CD14-positive monocyte (primary cell): ENCODE measurements around the gene GNPNAT1. TPM values are rescaled to one million over a fixed set of nuclear protein-coding genes. Genes with fewer than 3 reads are reported as not detected.

Experiments
- DNase-seq, 3 donors: peaks; one replicate each; pipeline ENCODE4 v3.0.0-alpha.2; 2011 to 2022
- H2AFZ ChIP-seq: 2 replicates; pipeline ENCODE4 v1.6.0; 2012; ENCODE audit warnings: mild to moderate bottlenecking, low read depth, low read length, inconsistent platforms; ENCODE audit not compliant: insufficient read depth, poor library complexity, severe bottlenecking
- H3K27ac ChIP-seq, 2 donors: 1 replicate in 1 of 2; 2 replicates in 1 of 2; pipeline ENCODE4 v1.5.1; 2012 to 2013; ENCODE audit warnings: low read length in 2 of 2, control low read depth in 1 of 2, inconsistent platforms in 1 of 2, low read depth in 1 of 2, mild to moderate bottlenecking in 1 of 2
- H3K27me3 ChIP-seq, 2 donors: one replicate each; pipeline versions ENCODE4 v1.6.0 to v1.6.1; 2011 to 2013; ENCODE audit warnings: low read length in 2 of 2; ENCODE audit not compliant: control insufficient read depth in 2 of 2, insufficient read depth in 2 of 2
- H3K36me3 ChIP-seq, 2 donors: replicated peaks in 1 of 2; 1 replicate in 1 of 2; 2 replicates in 1 of 2; pipeline versions ENCODE4 v1.5.1 to v1.6.1; 2012 to 2013; ENCODE audit warnings: low read length in 2 of 2, control low read depth in 1 of 2, inconsistent platforms in 1 of 2, mild to moderate bottlenecking in 1 of 2; ENCODE audit not compliant: insufficient read depth in 2 of 2, control insufficient read depth in 1 of 2
- H3K4me1 ChIP-seq, 2 donors: 1 replicate in 1 of 2; 2 replicates in 1 of 2; pipeline versions ENCODE4 v1.5.1 to v1.6.1; 2012 to 2013; ENCODE audit warnings: low read length in 2 of 2, control low read depth in 1 of 2, inconsistent platforms in 1 of 2, mild to moderate bottlenecking in 1 of 2, moderate library complexity in 1 of 2; ENCODE audit not compliant: insufficient read depth in 2 of 2, control insufficient read depth in 1 of 2
- H3K4me2 ChIP-seq: replicated peaks from 2 replicates; pipeline ENCODE3; 2012; ENCODE audit warnings: low read length, moderate library complexity, mild to moderate bottlenecking; ENCODE audit not compliant: poor library complexity, severe bottlenecking; ENCODE audit errors: extremely low read depth
- H3K4me3 ChIP-seq, 3 experiments: fragments of 200-600 bp in 1 of 3; sonication (generic) in 1 of 3; replicated peaks in 1 of 3; 1 replicate in 2 of 3; 2 replicates in 1 of 3; pipeline ENCODE4 v1.5.1; 2011 to 2013; ENCODE audit warnings: low read length in 3 of 3, mild to moderate bottlenecking in 3 of 3, control low read depth in 2 of 3, low read depth in 2 of 3, inconsistent platforms in 1 of 3, moderate library complexity in 1 of 3
- H3K79me2 ChIP-seq: 2 replicates; pipeline ENCODE4 v1.6.0; 2012; ENCODE audit warnings: mild to moderate bottlenecking, control low read depth, inconsistent platforms, low read length, moderate library complexity; ENCODE audit not compliant: insufficient read depth
- H3K9ac ChIP-seq: 2 replicates; pipeline ENCODE4 v1.6.0; 2017; ENCODE audit warnings: low read length, mild to moderate bottlenecking; ENCODE audit not compliant: insufficient read depth, poor library complexity, severe bottlenecking
- H3K9me3 ChIP-seq, 2 donors: replicated peaks in 1 of 2; 1 replicate in 1 of 2; 2 replicates in 1 of 2; pipeline versions ENCODE4 v1.5.1 to v1.6.1; 2012 to 2013; ENCODE audit warnings: low read length in 2 of 2, control low read depth in 1 of 2; ENCODE audit not compliant: control insufficient read depth in 1 of 2, insufficient read depth in 1 of 2
- H4K20me1 ChIP-seq: 2 replicates; pipeline ENCODE4 v1.6.0; 2012; ENCODE audit warnings: mild to moderate bottlenecking, low read length, control low read depth, moderate library complexity; ENCODE audit not compliant: insufficient read depth
- H3K27ac Mint-ChIP-seq, 7 donors: one replicate each; pipeline ENCODE4 v1.8.0; 2020; ENCODE audit warnings: mild to moderate bottlenecking in 7 of 7, mixed read lengths in 7 of 7, moderate library complexity in 6 of 7, inconsistent platforms in 2 of 7
- H3K27me3 Mint-ChIP-seq, 3 donors: one replicate each; pipeline ENCODE4 v1.8.0; 2021 to 2022; ENCODE audit warnings: low read depth in 3 of 3, mild to moderate bottlenecking in 3 of 3, mixed read lengths in 3 of 3, moderate library complexity in 3 of 3, inconsistent platforms in 1 of 3
- H3K36me3 Mint-ChIP-seq, 2 donors: one replicate each; pipeline ENCODE4 v1.8.0; 2020; ENCODE audit warnings: mixed read lengths in 2 of 2, inconsistent platforms in 1 of 2, mild to moderate bottlenecking in 1 of 2
- H3K4me1 Mint-ChIP-seq: one replicate; pipeline ENCODE4 v1.8.0; 2020; ENCODE audit warnings: mild to moderate bottlenecking, mixed read lengths
- H3K4me3 Mint-ChIP-seq, 2 donors: one replicate each; pipeline ENCODE4 v1.8.0; 2020; ENCODE audit warnings: mild to moderate bottlenecking in 2 of 2, mixed read lengths in 2 of 2, moderate library complexity in 1 of 2
- H3K9me3 Mint-ChIP-seq, 7 donors: one replicate each; pipeline ENCODE4 v1.8.0; 2020 to 2022; ENCODE audit warnings: mixed read lengths in 7 of 7, mild to moderate bottlenecking in 6 of 7, moderate library complexity in 6 of 7, inconsistent platforms in 2 of 7
- CTCF ChIP-seq: fragments of 200-600 bp; IDR thresholded peaks from one replicate; pipeline ENCODE4 v1.8.0; 2022; ENCODE audit warnings: antibody characterized with exemption, mild to moderate bottlenecking
- WGBS: methylation state at CpG from one replicate; pipeline ENCODE4 v1.1.5; 2013; ENCODE audit warnings: missing lambda C conversion rate; ENCODE audit not compliant: insufficient coverage; 5-methylcytosine and 5-hydroxymethylcytosine counted together
- intact Hi-C, 2 donors: fragments of 100-400 bp; cut with micrococcal nuclease; formaldehyde crosslinking; loops; one replicate each; pipeline versions ENCODE4 v1.15.0 to v1.15.1; 2023
- polyA plus RNA-seq, 3 donors: library from polyadenylated mRNA; depleted of rRNA in 1 of 3; unstranded in 2 of 3; stranded (reverse) in 1 of 3; fragments of 300-500 nt in 2 of 3; fragments of >200 nt in 1 of 3; fragmentation: Illumina TruSeq in 2 of 3; gene quantifications; 1 replicate in 2 of 3; 2 replicates in 1 of 3; pipeline ENCODE4 v1.2.3, GENCODE V29; 2012 to 2021

The GNPNAT1 gene
- polyA plus RNA-seq, 3 donors: 1.1 to 3.1 (median 1.9) TPM

- Mint-ChIP-seq H3K9me3 (no peaks in the 10 kb centered on the region), H3K4me3 (no peak overlapping the region), H3K27me3 (no peaks in the 10 kb centered on the region), H3K4me1 (peaks cover 3% of the 10 kb centered on the region), H3K27ac (no peak overlapping the region), H3K36me3 (peaks cover 5 to 12% of the 10 kb centered on the region in 2 donors)
- WGBS: no CpG with 5 or more reads among the region's 1 CpG
- Histone ChIP-seq H3K79me2 (no peaks in the 10 kb centered on the region), H3K36me3 (peaks cover 6 to 7% of the 10 kb centered on the region in 2 donors), H3K27ac (no peak overlapping the region), H3K9ac (no peak overlapping the region), H3K4me1 (no peaks in the 10 kb centered on the region), H2AFZ (no peak overlapping the region), H3K27me3 (no peaks in the 10 kb centered on the region), H3K9me3 (no peaks in the 10 kb centered on the region), H3K4me3 (no peak overlapping the region), H4K20me1 (no peaks in the 10 kb centered on the region), H3K4me2 (no peak overlapping the region)
- TF ChIP-seq CTCF: no peak
- intact Hi-C loops: no loop called here
- DNase-seq: no peak
Observed at GRCh38 chr14:52783206-52783605, 8.2 kb downstream of the GNPNAT1 start.

GRCh38 chr14:52781629-52782028 is 9.8 kb downstream of the GNPNAT1 start:
- Histone ChIP-seq H2AFZ (no peak overlapping the region), H3K4me2 (no peak overlapping the region), H3K4me3 (no peak overlapping the region), H4K20me1 (no peaks in the 10 kb centered on the region), H3K27me3 (no peaks in the 10 kb centered on the region), H3K27ac (no peak overlapping the region), H3K9me3 (no peaks in the 10 kb centered on the region), H3K9ac (no peak overlapping the region), H3K36me3 (peaks cover 13 to 19% of the 10 kb centered on the region in 2 donors), H3K4me1 (no peaks in the 10 kb centered on the region), H3K79me2 (no peaks in the 10 kb centered on the region)
- DNase-seq: no peak
- no CpG with 5 or more reads among the region's 1 CpG for WGBS
- Mint-ChIP-seq H3K4me3 (no peak overlapping the region), H3K36me3 (peaks cover 15 to 22% of the 10 kb centered on the region in 2 donors), H3K9me3 (no peaks in the 10 kb centered on the region), H3K27ac (no peak overlapping the region), H3K4me1 (peaks cover 3% of the 10 kb centered on the region), H3K27me3 (no peaks in the 10 kb centered on the region)
- TF ChIP-seq CTCF: no peak
- intact Hi-C loops: no loop called here
